GM19099 (cell line): ENCODE data around the gene GFOD1.

Source experiments
- POLR2A ChIP-seq: IDR thresholded peaks from 3 replicates; pipeline ENCODE4 v1.6.1; 2011; ENCODE audit warnings: low read depth; ENCODE audit not compliant: insufficient read length; ENCODE audit errors: extremely low read depth

GFOD1 gene

GRCh38 chr6:13428583-13429405, 58.6 kb downstream of the GFOD1 start:
- TF ChIP-seq POLR2A = no peak

- TF ChIP-seq POLR2A = peak; percentile 30
Observed at GRCh38 chr6:13427801-13428582, 59.4 kb downstream of the GFOD1 start.

GRCh38 chr6:13427316-13427715, 60.1 kb downstream of the GFOD1 start:
- peak; percentile 21 for TF ChIP-seq POLR2A

- TF ChIP-seq POLR2A = peak; percentile 25
Observed at GRCh38 chr6:13425943-13426931, 61.2 kb downstream of the GFOD1 start.

- no peak for TF ChIP-seq POLR2A
Observed at GRCh38 chr6:13425270-13425873, 62.0 kb downstream of the GFOD1 start.

- no peak for TF ChIP-seq POLR2A
Observed at GRCh38 chr6:13423252-13423651, 64.1 kb downstream of the GFOD1 start.

GRCh38 chr6:13422681-13423221, 64.6 kb downstream of the GFOD1 start:
- TF ChIP-seq POLR2A = no peak

- TF ChIP-seq POLR2A = no peak
Observed at GRCh38 chr6:13421425-13422059, 65.9 kb downstream of the GFOD1 start.

- no peak for TF ChIP-seq POLR2A
Observed at GRCh38 chr6:13420269-13420668, 67.1 kb downstream of the GFOD1 start.

GRCh38 chr6:13419422-13420195, 67.8 kb downstream of the GFOD1 start:
- no peak for TF ChIP-seq POLR2A

GRCh38 chr6:13418844-13419243, 68.6 kb downstream of the GFOD1 start:
- no peak for TF ChIP-seq POLR2A

- no peak for TF ChIP-seq POLR2A
Observed at GRCh38 chr6:13417954-13418353, 69.4 kb downstream of the GFOD1 start.

- no peak for TF ChIP-seq POLR2A
Observed at GRCh38 chr6:13417431-13417830, 70.0 kb downstream of the GFOD1 start.
